ENCODE measurements around the gene RUBCN.
"Not testable (repeated sequence)": the region's sequence is repeated elsewhere in the genome, so short reads cannot be mapped to it uniquely, and the experiment has no call there.

RUBCN gene

DNA sequence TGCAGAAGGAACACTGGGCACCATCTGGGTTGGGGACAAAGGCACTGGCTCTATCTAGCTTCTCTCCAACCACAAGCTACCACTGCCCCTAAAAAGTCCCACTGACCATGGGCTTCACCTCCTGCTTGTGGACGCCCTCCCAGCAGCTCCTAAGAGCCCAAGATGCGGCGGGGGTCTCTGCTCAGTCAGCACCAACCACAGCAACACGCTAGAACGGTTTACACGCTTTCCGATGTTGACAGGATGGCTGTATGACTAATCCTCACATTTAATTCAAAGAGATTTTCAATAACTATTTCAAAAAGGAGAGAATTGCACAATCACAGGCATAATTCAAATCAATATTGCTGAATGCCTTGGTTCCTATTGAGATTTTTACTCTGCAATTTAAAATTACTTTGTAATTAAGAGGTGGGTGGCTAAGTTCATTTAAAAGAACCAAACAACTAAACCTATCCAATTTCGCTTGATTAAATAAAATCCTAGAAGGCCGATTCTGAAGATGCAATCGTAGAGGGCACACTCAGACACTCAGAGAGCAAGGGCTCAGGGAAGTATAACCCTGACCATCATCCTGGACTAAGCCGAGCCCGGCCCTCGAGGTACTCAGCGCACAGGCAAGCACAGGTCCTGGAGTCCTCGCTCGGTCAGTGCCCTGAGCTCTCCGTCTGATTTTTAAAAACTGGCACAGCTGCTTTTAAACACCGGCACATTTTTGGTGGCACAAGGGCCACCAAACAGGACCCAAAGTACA, 110.1 kb downstream of the RUBCN start:
- H3K36me3 ChIP-seq (ENCODE audit: control insufficient read depth, insufficient read depth, low read length); H3K27me3 ChIP-seq (ENCODE audit: control insufficient read depth, insufficient read depth, low read length); H3K9ac ChIP-seq (ENCODE audit: low read depth, low read length); H3K4me3 ChIP-seq (ENCODE audit: low read depth, low read length); H3K9me3 ChIP-seq (ENCODE audit: control insufficient read depth, insufficient read depth, low read length); H3K4me1 ChIP-seq (ENCODE audit: control insufficient read depth, insufficient read depth, low read length): not testable (repeated sequence)

DNA sequence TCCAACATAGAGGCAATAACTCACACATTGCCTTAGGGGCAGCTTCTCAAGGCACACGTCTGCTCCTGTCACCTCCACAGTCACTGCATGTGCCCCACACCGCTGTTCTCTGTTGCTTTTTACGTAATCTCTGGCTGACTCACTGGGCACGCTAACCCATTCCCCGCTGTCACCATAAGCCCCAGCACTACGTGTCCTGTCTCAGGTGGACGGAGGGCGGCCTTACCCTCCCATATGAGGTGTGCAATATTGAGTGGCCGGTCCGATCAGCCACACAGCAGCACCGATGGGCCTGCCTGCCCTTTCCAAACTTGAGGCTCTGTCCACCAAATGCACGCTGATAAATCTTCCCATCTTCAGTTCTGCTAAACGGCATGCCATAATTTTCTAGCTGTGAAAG, 115.2 kb downstream of the RUBCN start:
- H3K4me3 ChIP-seq (ENCODE audit: low read depth, low read length); H3K4me1 ChIP-seq (ENCODE audit: control insufficient read depth, insufficient read depth, low read length); H3K9ac ChIP-seq (ENCODE audit: low read depth, low read length); H3K9me3 ChIP-seq (ENCODE audit: control insufficient read depth, insufficient read depth, low read length); H3K27me3 ChIP-seq (ENCODE audit: control insufficient read depth, insufficient read depth, low read length): not testable (repeated sequence)
- H3K36me3 ChIP-seq (ENCODE audit: control insufficient read depth, insufficient read depth, low read length) = peaks cover 17% of the 10 kb centered on the region
